HPDE6-E6E7 (cell line): ENCODE results near the gene WEE1.

Experiments used
- DNase-seq: peaks from one replicate; pipeline ENCODE4 v3.0.0; 2011; ENCODE audit warnings: missing footprints; ENCODE audit errors: extremely low spot score

Gene WEE1

GRCh38 chr11:9566561-9567063 lies 6.9 kb upstream of the WEE1 start:
- DNase-seq = no peak

DNA sequence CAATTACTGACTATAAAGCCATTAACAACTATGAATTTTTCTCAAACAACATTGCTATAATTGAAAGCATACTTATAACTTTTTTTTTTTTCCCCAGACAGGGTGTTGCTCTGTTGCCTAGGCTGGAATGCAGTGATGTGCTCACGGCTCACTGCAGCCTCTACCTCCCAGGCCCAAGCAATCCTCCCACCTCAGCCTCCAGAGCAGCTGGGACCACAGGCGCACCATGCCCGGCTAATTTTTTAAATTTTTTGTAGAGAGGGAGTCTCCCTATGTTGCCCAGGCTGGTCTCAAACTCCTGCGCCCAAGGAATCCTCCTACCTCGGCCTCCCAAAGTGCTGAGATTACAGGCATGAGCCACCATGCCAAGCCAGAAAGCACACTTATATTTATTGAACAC lies 6.1 kb upstream of the WEE1 start:
- no peak for DNase-seq

DNA sequence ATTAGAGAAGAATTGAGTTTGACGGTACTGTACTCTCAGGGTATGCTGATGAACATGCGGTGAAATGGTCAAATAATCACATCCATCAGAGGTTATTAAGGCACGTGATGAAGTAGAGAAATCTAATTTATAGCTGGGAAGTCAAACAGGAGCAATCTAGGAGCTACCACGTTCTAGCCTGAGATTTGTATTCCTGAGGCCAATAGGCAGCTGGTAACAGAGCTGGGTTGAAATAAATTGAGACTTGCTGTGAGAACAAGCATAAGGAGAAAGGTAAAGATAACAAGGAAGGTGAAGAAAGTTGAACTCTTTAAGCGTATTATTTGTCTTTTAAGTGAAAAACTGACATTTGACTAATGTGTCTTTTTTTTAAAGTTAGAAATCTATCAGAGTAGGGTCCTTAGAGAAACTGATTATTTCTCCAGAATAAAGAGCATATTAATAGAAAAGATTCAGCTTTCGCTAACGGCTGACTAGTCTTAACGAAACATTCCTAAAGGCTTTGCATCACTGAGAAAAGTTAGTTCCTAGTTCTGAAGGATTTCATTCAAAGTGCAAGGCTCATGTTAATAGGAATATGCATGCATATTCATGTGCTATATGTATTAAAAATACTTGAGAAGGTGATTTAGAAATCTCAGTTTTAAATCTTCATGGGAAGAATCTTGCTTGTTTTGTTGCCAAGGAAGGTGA lies 5.2 kb upstream of the WEE1 start:
- no peak for DNase-seq

GRCh38 chr11:9568854-9569587 lies 4.4 kb upstream of the WEE1 start:
- peak; percentile 58 for DNase-seq

DNA sequence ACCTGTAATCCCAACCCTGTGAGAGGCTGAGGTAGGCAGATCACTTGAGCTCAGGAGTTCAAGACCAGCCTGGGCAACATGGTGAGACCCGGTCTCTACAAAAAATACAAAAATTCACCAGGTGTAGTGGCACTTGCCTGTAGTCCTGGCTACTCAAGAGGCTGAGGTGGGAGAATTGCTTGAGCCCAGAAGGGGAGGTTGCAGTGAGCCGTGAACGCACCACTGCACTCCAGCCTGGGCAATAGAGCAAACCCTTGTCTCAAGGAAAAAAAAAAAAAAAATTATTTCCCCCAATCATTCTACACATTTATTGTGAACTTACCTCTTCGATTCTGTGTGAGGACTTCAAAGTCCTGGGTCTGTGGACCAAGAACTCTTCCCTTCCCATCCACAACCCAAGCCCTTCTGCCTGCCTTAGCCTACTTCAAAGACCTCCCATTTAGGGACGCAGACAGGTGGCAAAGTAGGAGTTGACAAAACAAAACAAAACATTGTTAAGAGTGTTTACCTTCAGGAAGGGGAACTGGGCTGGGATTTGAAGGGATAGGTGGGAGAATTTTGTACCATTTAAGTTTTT lies 3.8 kb upstream of the WEE1 start:
- DNase-seq = no peak

- no peak for DNase-seq
These were observed 3.0 kb upstream of the WEE1 start for GRCh38 chr11:9570313-9571025.

DNA sequence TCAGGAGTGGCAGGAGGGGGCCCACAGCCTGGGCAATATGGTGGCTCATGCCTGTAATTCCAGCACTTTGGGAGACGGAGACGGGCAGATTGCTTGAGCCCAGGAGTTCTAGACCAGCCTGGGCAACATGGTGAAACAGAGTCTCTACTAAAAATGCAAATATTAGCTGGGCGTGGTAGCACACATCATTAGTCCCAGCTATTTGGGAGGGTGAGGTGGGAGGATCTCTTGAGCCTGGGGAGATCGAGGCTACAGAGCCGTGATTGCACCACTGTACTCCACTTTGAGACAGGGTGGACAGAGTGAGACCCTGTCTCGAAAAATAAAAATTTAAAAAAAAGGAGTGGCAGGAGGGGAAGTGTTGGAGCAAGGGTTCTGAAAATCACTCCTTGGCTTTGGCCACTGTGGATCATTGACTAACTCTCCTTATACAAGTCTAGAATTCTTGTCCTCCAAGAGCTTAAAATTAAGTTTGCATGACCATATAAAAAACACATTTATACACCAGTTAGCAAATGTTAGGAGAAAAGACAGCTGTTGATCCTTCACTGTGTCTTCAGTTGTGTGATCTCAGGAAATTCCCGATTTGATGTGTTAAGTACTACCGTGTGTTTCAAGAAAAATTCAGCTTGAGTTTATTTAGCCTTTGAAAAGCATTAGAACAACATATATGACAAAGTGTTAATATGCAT lies 2.3 kb upstream of the WEE1 start:
- DNase-seq = no peak

GRCh38 chr11:9571763-9572115 lies 1.7 kb upstream of the WEE1 start:
- DNase-seq = no peak

GRCh38 chr11:9573775-9574621 lies 528 bp downstream of the WEE1 start:
- DNase-seq = no peak

GRCh38 chr11:9574622-9575259 lies 1.3 kb downstream of the WEE1 start:
- DNase-seq = no peak

DNA sequence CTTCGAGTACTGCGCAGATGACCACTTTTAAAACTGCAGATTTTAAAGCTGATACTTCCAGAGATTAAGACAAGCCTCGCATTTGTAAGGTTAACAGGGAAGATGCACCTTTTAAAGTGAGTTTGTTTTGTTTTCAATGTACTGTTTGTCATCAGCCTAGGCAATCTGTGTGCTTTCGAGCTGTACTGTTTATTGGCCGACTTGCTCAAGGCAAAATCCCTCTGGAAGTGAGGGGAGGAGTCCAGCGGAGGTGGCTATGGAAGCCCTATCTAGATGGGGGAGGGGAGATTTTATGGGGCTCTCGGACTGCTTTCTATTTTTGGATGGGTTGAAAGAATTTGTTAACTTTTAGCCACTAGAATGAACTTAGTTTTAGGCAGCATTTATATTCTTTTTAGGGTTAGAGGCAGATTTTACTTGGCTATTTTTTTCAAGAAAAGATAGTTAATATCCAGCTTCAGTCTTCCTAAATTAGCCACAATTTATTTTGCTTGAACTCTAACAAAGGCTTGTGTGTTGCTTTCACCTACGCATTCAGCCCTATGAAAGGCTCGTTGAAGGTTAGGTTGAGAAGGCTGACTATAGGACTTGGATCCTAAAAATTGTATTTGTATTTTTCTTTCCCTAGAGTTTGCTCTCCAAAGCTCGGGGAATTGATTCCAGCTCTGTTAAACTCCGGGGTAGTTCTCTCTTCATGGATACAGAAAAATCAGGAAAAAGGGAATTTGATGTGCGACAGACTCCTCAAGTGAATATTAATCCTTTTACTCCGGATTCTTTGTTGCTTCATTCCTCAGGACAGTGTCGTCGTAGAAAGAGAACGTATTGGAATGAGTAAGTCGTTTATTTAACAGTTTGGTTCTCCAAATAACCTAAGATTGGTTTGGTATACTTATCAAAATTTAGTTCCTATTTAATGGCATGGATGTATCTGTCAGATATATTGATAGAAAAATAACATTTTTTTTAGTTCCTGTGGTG lies 2.1 kb downstream of the WEE1 start:
- DNase-seq = no peak

DNA sequence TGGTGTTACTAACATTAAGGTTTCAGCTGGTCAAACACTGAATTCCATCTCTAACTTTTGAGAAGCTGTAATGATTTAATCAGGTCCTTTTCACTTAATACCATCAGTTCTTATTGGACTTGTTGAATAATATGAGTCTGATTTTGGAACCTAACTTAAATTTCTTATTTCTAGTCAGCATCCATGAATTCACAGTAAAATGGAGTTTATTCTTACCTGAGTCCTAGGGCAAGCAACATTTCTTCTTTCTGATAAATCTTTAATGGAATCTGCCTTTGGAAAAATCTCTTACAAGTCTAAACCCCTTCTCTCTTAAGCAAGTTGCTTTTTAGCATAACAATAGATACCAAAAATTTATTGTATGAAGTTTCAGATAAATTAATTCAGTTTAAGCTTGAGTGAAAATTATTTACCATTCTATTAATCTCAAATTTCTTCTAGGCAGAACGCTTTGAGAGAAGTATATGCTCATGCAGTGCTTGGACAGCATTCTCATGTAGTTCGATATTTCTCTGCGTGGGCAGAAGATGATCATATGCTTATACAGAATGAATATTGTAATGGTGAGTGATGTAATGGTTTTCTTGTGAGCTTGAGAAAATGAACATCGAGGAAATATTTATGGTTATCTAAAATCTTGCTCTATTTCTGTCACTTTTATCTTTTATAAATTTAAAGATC lies 3.4 kb downstream of the WEE1 start:
- no peak for DNase-seq

- no peak for DNase-seq
These were observed 4.1 kb downstream of the WEE1 start for GRCh38 chr11:9577556-9577955.

DNA sequence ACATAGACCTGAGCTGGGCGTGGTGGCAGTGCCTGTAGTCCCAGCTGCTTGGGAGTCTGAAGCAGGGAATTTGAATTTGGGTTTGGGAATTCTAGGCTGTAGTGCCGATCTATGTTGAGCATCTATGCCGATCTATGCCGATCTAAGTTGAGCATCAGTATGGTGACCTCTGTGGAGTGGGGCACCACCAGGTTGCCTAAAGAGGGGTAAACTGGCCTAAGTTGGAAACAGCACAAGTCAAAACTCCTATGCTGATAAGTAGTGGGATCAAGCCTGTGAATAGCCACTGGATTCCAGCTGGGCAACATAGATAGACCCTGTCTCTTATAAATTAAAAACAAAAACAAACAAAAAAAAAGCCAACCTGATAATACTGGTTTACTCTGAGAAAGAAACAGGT lies 7.4 kb downstream of the WEE1 start:
- DNase-seq = no peak

DNA sequence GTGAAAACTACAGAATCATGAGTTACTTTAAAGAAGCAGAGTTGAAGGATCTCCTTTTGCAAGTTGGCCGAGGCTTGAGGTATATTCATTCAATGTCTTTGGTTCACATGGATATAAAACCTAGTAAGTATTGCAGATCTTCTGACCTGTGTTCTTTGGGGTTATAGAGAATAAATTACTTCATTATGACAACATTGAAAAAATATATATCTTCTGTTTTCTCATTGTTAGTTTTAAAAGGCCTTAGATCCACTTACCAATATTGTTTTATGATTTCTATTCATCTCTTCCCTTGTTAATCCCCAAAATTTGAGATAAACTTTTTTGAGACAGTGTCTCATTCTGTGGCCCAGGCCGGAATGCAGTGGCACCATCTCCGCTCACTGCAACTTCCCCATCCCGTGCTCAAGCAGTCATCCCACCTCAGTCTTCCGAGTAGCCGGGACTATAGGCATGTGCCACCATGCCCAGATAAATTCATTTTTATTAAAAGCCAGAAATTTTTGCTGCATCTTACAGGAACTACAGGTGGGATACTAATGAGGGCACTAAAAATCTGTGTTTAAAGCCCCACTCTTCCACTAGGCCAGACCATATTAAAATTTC lies 8.2 kb downstream of the WEE1 start:
- DNase-seq = no peak

GRCh38 chr11:9590717-9591116 lies 17.2 kb downstream of the WEE1 start:
- no peak for DNase-seq

DNA sequence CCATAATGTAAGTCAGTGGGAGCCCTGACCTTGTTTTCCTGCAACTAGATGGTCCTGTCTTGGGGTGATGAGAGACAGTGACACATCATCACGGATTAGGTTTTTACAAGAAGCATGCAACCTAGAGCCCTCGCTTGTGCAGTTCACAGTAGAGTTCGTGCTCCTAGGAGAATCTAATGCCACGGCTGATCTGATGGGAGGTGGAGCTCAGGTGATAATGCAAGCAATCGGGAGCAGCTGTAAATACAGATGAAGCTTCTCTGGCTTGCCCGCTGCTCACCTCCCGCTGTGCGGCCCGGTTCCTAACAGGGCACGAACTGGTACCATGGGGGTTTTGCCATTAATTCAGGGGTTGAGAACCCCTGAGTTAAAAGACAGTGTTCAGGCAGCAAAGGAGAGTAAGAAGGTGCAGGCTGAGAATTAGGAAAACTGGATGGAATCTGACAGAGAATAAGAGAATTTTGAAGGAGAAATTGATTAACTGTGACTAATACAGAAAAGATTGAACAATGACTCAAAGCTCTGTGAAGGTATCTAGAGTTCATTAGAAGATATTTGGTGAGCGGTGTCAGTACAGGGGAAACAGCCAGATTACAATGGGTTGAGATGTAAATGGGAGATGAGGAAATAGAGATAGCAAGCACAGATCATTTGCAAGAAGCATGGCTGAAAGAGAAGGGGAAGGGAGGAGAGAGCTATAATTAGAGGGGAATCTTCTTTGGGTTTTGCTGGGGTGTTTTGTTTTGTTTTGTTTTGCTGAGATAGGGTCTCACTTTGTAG lies 21.0 kb downstream of the WEE1 start:
- DNase-seq = no peak
